HG02973 (cell line): ENCODE measurements around the gene STPG4.

Source experiments
- ATAC-seq: cut with Tn5 transposase; IDR thresholded peaks from one replicate; pipeline ENCODE4 v1.9.1; 2021; ENCODE audit warnings: moderate library complexity; ENCODE audit not compliant: unreplicated experiment

STPG4 gene

GRCh38 chr2:47056868-47057686 is 98.0 kb downstream of the STPG4 start:
- peak; percentile 58 for ATAC-seq

- ATAC-seq: no peak
Observed at GRCh38 chr2:47056374-47056773, 98.7 kb downstream of the STPG4 start.

- ATAC-seq: no peak
Observed at GRCh38 chr2:47054868-47055267, 100.2 kb downstream of the STPG4 start.

- no peak for ATAC-seq
Observed at GRCh38 chr2:47054036-47054555, 101.0 kb downstream of the STPG4 start.

- no peak for ATAC-seq
Observed at GRCh38 chr2:47052847-47053246, 102.3 kb downstream of the STPG4 start.

- ATAC-seq: no peak
Observed at GRCh38 chr2:47051562-47051961, 103.5 kb downstream of the STPG4 start.

- ATAC-seq: no peak
Observed at GRCh38 chr2:47050762-47051161, 104.3 kb downstream of the STPG4 start.

DNA sequence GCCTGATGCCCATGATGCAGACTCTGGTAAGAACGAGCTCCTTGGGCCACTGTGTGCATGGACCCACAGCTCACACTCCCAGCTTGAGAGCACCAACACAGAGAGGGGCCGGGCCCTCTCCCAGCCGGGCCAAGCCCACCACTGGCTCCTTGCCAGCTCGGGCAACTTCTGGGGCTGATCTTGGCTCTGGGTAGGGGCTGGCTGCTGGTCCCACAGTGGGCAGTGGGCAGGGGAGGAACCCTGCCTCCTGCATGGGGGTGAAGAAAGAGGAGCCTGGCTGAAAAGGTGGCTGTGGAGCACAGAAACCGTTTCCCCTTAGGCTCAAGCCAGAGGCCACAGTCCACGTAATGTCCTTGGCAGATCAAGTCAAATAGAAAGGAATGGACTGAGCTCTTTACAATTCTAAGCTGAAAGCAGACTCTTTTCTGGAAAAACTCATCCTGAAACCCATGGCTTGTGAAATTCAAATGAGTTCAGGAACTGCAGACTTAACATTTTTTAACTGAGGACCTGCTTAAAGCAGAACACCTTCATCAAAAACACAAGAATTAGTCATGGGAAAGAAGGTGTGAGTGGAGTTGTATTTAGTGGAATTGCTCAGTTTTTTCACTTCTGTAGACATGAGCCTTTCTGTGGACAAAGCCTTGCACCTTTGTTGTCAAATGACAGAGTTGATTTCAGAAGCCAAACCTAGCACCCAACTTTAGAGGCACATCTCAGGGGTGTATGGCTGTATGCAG is 104.9 kb downstream of the STPG4 start:
- no peak for ATAC-seq

DNA sequence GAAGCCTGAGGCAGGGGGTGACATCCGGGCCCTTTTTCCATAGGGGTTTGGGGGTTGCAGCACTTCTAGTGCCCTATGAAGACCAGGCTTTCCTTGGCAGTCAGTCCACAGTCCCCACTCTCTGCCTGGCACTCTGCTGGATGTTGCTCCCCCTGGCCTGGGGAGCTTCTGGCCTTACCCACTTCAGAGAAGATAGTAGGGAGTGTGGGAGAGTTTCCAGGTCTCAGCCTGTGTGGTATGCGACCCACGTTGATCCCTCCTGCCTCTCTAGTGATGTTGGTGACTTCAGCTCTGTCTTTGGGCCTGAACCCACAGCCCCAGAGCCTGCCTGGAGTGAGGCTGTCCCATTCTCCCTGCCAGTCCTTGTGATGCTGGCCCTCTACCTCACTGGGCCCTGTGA is 105.6 kb downstream of the STPG4 start:
- ATAC-seq: no peak

DNA sequence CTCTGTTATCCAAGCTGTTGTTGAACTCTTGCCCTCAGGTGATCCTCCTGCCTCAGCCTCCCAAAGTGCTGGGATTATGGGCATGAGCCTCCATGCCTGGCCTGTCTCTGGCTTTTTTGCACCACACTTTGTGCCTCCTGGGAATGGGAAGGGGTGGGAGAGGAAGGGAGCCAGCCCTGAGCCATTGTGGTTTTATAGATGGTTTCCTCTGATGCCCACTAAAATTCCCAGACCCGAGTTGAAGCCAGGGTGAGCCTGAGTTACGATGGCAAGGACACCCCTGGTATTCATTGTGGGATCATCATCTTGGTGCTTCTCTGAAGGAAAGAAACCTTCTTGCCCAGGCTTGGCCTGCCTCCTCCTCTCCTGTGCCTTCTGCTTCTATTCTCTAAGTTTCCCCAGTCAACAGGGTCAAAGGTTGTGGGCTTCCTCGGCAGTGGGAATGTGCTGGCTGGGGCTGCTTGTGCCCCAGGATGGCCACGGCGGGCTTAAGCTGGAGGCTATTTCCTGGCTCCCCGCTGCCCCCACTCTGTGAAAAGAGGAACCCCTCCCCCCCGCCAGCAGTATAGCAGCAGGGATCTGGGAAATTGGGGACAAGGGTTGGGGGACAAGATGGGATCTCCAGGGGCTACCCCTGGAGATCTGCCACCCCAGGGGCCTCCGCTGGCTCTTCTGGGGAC is 106.2 kb downstream of the STPG4 start:
- no peak for ATAC-seq

DNA sequence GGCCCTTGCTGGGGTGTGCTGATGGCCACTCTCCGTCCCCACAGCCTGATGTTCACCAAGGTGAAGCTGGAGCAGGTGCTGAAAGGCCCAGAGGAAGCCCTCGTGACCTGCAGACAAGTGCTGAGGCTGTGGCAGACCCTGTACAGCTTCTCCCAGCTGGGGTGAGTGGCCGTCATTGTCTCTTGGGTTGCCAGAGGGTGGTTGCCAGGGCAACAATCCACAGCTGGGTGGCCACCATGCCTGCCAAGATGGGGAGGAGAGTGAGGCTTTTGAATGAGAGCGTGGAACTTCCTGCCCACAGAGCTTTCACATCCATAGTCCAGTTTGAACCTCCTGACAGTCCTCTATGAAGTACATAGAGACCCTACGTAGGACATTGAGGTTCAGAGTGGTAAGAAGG is 108.8 kb downstream of the STPG4 start:
- ATAC-seq: no peak

- no peak for ATAC-seq
Observed at GRCh38 chr2:47043891-47044239, 111.2 kb downstream of the STPG4 start.

- no peak for ATAC-seq
Observed at GRCh38 chr2:47043142-47043890, 111.8 kb downstream of the STPG4 start.

DNA sequence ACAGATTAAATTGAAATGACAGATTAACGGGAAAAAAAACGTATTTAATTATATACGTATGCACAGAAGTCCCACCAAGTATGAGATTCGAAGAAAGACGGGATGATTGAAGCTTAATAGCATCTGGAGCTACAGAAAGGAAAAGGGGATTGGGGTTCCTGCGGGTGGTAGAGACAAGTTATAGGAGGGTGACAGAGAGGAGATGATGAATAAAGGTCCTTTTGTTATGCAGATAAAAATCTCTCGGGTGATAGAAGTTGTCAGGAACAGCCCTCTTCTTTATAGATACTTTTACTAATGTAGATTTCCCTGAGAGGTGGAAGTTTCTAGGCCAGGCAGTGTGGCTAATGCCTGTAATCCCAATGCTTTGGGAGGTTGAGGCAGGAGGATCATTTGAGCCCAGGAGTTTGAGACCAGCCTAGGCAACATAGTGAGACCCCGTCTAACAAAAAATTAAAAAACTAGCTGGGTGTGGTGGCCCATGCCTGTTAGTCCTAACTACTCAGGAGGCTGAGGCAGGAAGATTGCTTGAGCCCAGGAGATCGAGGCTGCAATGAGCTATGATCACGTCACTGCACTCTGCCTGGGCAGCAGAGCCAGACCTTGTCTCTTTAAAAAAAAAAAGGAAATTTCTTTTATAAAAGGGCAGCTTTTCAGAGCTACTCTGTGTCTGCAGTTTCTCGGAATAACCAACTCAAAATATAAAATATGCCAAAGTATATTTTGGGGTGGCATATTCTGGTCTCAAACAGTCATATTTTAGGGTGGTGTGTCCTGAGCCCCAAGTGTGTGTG is 113.0 kb downstream of the STPG4 start:
- ATAC-seq: no peak

GRCh38 chr2:47041063-47041462 is 114.0 kb downstream of the STPG4 start:
- ATAC-seq: no peak

DNA sequence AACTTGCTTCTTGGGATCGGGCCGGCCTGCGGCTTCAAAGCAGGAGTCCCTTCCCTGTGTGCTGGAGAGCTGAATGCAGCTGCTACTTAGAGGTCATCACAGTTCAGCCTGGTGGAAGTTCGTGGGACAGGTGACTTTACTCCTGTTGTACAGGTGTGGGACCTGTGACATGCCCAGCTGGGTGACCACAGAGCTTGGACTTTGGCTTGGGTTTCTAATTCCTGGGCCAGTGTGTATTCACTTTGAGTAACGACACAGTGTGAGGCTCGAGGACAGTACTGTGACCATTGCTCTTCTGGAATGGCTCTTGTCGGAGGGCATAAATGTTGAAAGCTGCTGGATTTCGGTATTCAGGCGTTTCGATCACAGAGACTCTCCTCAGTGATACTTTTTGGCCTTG is 114.5 kb downstream of the STPG4 start:
- no peak for ATAC-seq

DNA sequence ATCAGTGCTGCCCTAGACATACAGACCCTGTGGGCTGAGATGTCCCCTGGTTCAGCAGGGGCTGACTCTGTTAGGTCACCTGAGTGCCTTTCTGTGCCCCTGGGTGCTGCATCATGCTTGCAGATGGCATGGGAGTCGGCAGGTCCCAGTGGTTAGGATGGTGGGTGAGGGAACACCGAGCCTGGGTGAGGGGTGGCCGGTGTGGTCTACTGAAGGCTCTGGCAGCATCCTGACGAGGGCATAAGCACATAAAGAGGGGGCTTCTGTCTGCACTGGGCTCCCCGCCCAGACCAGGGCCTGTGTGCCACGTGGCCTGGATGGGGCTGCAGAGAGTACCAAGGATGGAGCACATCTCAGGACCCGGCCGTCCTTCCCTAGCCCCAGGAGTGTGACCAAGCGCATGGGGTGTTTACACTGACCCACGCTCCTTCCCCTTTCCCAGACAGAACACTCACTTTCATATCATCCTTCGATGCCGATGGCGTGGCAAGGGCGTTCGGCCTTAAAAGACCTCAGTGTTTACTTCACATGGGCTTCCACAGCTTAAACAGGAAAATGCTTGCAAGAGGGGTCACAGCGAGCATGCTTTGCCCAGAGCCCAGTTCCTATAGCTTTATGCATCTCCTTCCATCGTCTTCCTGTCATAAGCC is 115.1 kb downstream of the STPG4 start:
- no peak for ATAC-seq

- ATAC-seq: no peak
Observed at GRCh38 chr2:47039489-47039870, 115.6 kb downstream of the STPG4 start.

DNA sequence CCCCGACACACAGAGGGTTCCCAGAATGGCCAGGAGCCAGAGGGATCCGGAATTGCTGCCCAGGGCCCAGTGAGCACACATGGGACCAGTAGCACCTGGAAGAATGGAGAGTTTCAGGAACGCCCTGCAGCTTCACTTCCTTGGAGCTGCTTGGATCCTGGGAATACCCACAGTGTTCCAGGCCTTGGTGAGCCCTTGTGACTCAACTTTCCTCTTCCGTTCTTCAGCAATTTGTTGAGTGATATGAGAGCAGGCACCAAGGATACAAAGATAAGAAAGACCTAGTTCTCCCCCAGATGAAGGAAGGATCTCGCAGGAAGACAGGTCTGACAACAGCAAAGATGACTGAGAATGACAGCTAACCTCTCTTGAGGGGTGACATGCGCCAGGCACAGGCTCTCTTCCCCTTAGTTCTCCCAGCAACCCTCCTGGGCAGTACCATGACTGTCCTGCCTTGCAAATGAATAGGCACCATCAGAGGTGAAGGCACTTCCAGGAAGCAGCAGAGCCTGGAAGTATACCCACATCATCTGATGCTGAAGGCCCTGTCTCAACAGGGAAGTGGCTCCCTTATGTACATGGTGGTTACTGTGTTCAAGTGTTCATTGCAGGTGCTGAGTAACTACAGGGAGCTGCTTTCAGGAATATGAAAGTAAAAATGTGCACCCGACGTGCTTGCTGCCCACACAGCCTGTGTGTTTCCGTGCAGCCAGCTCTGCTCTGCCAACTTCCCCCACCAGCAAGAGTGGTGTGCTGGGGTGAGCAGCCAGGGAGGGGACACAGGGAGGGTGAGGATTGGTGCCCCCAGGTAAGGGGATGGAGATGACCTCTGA is 116.2 kb downstream of the STPG4 start:
- ATAC-seq: no peak
